GM19043 (cell line): ENCODE measurements around the gene CHRNB1.

Source experiments
- ATAC-seq: cut with Tn5 transposase; IDR thresholded peaks from one replicate; pipeline ENCODE4 v1.9.1; 2021; ENCODE audit warnings: low read depth; ENCODE audit not compliant: unreplicated experiment

CHRNB1 gene, protein sequence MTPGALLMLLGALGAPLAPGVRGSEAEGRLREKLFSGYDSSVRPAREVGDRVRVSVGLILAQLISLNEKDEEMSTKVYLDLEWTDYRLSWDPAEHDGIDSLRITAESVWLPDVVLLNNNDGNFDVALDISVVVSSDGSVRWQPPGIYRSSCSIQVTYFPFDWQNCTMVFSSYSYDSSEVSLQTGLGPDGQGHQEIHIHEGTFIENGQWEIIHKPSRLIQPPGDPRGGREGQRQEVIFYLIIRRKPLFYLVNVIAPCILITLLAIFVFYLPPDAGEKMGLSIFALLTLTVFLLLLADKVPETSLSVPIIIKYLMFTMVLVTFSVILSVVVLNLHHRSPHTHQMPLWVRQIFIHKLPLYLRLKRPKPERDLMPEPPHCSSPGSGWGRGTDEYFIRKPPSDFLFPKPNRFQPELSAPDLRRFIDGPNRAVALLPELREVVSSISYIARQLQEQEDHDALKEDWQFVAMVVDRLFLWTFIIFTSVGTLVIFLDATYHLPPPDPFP

DNA sequence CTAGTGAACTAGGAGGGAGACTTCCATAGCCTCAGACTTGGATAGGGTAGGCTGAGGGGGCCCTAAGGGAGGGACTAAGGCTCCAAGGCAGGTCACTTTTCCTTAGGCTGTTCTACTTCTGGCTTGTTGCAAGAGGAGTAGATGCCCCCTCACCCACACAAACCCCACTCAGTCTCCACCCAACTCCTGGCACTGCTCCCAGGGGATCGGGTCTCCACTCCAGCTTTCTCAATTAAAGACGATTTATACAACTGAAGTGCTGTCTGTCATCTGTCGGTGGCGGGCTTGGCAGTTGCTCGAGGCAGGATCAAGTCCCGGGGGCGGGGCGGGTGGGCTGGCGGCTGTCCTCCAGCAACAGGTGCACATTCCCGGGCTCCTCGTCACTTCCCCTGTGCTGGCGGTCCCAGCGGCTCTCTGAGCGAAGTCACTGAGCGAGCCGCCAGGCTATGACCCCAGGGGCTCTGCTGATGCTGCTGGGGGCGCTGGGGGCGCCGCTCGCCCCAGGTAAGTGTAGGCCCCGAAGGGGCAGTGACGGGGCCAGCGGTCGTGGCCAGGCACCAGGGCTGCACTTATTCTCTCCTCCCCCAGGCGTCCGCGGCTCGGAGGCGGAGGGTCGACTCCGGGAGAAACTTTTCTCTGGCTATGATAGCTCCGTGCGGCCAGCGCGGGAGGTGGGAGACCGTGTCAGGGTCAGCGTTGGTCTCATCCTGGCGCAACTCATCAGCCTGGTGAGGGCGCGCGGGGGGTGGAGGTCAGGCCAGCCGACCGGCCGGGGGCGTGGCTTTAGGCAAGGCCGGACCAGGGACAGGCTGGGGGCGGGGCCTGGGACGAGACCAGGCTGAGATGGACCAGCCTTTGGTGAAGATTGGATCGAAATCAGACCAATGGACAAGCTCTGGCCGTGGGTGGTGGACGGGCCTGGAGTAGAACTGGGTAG lies at the start of gene CHRNB1:
TSS of gene CHRNB1 (plus strand) at position 380 of the 937 bp plus-strand sequence. CDS start at position 447, 67 bp downstream.
- ATAC-seq = no peak

DNA sequence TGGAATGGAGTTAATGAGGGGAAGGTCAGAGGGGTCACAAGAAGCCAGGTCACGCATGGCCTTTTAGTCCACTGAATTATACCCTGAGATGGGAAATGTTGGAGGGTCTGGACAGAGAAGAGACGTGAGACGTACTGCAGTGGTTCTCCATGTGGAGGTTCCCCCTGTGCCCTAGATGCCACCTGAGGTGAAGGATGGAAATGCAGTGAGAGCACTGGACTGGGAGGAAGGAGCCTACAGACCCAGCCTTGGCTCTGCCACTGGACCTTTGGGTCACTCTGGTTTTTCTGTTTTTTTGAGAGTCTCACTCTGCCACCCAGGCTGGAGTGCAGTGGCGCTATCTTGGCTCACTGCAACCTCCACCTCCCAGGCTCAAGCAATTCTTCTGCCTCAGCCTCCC lies 48.7 kb upstream of the CHRNB1 start:
- ATAC-seq = no peak

DNA sequence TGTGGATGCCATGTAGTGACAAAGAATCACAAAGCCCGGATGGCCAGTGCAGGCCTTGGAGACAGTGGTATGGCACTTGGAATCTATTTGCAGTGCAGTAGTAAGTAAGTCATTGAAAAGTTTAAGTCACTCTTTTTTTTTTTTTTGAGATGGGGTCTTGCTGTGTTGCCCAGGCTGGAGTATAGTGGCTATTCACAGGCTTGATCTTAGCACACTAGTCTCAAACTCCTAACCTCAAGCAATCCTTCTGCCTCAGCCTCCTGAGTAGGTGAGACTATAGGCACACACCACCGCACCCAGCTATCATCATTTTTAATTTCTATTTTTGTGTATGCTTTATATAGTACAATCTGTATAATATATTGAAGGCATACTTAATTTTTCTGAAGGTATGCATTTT lies 46.2 kb upstream of the CHRNB1 start:
- no peak for ATAC-seq

DNA sequence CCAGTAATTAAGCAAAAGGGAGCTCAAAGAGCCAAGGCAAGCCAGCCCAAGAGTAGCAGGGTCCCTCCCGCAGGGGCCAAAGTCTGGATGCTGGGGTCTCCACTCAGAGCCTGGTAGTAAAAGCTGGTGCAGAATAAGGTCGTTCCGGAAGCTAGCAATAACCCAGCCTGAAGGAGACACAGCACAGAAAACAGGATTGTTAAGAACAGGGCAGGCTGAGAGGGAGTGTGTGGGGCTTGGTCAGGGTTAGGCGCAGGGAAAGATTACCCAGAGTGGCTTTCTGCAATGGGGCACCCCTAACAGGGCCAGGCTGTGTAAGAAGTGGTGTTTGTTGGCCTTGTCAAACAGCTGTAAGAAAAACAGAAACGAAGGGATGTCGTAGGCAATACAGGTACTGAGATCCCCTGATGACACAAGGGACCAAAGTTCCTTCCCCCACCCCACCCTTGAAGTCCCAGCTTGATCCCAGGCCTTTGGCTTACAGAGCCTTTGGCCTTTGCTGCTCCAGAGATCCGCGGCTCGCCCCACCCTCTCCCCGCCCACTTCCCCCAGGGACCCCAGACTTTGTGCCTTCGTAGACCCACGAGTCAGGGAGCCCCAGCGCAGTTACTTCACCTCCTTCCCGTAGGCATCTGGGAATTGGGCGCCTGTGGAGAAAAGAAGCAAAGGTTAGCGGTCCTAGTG lies 41.7 kb upstream of the CHRNB1 start:
- ATAC-seq = no peak

DNA sequence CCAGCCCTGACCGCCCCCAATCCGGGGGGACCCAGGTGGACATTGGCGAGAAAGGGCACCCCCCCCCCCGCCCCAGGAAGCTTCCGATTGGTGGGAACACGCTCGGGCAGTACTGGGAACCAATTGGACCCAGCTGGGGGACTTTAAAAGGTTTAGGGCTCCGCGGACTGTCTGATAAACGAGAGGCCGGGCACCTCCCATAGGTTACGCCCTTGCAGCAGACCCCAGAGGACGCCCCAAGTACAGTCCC lies 41.2 kb upstream of the CHRNB1 start:
- no peak for ATAC-seq

DNA sequence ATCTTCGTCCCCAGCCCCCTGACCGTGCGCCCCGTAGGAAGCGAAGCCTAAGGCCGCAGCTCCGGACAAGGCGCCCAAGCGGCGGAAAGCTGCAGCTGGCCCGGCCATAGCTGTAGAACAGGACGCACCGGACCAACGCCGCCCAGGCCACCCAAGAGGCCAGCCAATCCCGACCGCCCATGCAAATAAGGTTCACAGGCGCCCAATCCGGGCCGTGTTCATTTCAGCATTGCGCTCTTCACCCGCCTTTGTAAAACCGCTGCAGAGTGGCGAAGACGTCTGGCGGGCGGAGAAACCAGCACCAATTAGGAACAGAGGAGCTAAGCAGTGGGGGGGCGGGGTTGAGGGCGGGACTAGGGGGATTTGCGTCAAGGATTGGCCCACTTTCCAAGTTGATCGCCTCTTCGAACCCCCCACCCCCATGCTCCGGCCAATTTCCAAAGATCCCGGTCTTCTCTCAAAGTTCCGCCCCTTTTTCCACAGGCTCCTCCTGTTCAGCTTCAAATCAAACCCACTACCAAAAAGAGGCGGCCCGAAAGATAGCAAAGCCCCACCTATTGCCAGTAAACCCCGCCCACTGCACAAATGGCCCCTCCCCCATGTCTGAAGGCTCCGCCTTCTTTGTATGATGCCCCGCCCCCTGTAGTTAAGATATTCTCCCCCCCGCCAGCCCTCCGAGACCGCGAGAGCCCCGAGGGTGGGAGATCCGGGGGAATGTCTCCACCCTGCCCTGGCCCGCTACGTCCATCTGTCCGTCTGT lies 40.7 kb upstream of the CHRNB1 start, which contains the start of gene TMEM256:
TSS of gene TMEM256 (minus strand) at position 121 of the 760 bp plus-strand sequence. CDS start at position 108, 13 bp downstream.
- peak; percentile 94 for ATAC-seq

DNA sequence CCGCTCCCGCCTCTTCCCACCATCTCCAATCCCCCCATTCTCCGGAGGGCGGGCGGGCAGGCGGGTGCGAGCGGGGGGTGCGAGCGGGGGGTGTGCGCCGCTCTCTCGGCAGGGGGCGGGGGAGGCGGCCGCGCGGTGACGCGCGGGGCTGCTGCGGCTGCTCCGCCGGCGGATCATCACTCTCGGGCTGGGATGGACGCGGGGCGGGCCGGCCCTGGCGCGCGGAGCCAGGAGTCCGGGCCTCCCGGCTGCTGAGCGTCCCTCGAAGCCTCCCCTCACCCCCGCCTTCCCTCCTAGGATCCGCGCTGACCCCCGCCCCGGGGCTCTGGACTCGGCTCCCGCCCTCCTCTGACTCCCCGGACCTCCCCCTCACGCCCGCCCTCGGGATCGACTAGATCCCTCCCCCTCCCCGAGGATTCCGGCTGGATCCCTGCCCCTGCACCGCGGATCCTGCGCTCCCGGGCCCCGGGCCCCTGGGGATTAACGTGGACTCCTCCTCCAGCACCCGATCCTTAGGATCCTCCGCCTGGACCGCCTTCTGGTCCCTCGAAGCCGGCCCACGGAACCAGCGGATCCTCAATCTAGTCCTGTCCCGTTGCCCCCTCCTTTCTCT lies 40.0 kb upstream of the CHRNB1 start:
- ATAC-seq = no peak

DNA sequence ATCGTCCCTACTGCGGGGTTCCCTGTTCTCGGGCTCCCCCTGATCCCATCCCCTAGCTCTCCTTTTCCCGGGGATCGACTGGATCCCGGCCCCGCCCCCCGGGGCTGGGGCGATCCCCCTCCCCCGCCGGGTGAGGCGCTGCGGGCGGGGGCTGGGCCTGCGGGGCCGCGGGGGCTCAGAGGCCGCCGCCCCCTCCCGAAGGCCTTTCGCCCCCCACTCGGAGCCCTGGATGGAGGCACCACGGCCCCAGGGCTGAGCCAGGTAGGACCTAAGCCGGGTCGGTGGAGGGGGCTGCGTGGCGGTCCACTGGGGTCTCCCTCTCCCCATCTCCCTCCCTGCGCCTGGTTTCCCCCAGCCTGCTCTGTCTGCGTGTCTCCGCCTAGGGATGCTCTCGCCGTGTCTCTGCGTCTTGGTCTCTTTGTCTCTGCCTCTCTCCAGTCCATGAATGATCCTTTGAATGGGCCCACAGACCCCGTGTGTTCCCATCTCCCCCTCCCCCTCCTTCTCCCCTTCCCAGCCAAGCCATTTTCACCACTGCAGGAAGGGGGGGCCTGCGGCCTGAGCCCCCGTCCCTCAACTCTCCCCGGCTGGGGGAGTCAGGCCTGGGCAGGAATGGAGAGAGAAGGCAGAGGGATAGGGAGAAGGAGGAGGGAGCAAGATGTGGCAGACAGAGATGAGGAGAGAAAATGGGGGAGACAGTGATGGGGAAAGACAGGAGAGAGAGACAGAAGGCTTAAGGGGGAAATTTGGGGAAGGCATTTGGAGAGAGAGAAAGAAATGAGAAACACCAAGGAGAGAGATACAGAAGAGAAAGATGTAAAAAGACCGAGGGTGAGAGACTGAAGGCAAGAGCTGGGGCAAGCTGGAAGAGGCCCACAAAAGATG lies 39.3 kb upstream of the CHRNB1 start:
- ATAC-seq = no peak

DNA sequence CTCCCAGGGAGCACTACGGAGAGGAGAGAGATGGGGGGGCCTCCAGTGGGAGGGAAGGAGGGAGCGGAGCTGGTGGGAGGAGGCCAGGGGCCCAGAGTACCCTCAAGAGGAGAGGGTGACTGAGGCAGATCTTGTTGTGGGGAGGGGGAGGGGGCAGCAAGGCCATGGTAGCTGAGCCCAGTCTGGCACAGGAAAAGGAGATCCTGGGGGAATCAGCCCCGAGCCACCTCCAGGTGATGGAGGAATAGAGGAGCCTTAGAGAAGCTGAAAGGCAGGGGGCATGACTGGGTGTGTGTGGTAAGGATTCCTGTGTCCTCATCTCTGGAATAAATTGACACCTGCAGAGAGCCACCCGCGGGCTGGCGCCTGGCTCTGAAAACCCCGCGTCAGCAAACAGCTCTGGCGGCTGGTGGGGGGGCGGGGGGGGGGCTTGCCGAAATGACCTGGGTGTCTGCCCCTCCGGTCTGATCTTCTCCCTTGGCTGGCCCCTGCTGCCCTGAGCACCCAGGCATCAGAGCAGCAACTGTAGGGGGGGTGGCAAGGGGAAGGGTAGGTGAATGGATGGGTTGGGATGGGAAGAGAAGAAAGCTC lies 38.5 kb upstream of the CHRNB1 start:
- no peak for ATAC-seq

DNA sequence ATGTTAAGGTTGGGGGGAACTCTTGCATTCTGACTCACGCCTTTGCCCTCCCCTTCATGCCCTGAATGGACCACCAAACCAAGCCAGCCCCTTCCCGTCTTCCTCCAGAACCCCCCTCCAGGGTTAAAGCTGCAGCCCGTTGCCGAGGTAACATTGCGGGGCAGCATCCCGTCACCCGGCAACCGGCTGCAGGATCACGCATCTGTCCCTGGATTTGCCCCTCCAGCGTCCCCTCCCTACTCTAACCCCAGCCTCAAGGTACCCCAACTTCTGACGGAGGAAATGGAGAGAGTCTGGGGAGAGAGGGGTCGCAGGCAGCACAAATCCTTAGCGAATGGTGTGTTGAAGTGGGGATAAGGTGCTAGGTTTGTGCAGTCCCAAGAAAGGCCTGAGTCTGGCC lies 37.8 kb upstream of the CHRNB1 start:
- no peak for ATAC-seq

DNA sequence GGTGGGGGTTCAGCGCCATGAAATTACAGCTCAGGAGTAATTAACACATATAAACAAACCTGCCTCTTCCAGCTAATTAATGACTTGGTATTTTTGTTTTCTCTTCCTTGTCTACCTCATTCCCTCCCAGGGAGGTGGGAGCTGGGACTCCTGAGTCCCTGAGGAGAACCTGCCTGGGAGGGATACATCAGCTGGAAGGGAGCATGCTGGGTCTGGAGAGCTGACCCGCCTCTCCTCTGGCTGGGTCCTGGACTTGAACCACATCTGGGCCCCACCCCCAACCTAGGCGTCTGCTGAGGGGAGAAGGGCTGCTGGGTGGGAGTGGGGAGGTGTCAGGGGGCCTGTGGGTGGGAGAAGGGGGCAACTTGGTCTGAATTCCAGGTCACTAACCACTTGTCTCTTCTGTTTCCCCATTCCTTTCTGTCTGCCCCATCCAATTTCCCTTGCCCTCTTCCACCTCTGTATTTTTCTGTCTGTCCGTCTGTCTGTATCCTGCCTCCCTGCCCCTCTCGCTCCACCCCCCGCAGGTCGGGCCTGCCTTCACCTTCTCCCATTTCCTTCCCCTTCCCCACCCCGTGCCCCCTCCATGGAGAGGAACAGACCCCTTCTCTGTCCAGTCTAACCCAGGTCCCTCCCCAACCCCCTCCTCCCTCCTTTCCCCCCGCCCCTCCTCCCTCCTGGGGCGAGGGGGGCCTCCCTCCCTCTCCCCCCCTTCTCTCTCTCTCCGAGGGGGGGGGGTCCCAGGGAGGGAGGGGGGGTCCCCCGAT lies 37.2 kb upstream of the CHRNB1 start, which contains the start of gene NLGN2:
TSS of gene NLGN2 (plus strand) at position 361 of the 767 bp plus-strand sequence. CDS start 411 bp downstream, outside the sequence.
- no peak for ATAC-seq

DNA sequence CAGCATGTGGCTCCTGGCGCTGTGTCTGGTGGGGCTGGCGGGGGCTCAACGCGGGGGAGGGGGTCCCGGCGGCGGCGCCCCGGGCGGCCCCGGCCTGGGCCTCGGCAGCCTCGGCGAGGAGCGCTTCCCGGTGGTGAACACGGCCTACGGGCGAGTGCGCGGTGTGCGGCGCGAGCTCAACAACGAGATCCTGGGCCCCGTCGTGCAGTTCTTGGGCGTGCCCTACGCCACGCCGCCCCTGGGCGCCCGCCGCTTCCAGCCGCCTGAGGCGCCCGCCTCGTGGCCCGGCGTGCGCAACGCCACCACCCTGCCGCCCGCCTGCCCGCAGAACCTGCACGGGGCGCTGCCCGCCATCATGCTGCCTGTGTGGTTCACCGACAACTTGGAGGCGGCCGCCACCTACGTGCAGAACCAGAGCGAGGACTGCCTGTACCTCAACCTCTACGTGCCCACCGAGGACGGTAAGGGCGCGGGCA lies 36.6 kb upstream of the CHRNB1 start:
- no peak for ATAC-seq

DNA sequence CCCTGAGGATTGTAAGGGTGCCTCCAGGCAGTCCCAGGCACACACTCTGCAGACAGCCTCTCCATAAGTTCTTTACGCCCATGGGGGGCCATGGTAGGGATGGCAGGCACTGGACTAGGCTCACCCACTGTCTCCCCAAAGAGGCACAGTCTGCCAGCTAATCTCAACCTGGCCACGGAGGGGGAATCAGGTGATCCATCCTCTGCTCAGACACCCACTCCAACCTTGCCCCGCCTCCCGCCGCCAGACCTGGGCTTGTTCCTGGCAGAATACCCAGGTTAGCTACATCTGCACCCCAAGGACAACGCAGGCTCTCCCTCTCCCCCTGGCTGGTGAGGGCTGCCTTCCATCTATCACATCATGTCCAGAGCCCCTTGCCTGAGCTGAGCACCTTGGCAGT lies 36.0 kb upstream of the CHRNB1 start:
- ATAC-seq = no peak

DNA sequence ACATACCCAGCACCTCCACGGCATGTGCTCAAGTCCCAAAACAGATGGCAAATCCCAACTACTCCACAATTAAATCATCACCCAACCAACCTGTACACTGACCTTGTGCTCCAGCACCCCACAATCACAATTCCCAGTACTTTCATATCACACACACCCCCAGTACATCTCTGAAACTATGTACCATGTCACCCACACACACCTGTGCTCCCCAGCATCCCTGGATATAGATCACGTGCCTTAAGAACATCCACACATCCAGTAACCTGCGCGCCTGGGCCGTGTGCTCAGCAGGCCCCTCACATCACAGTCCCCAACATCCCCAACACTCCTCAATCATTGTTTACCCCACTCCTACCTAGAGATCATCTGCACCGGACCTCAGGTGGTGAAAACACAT lies 35.1 kb upstream of the CHRNB1 start:
- ATAC-seq = no peak

DNA sequence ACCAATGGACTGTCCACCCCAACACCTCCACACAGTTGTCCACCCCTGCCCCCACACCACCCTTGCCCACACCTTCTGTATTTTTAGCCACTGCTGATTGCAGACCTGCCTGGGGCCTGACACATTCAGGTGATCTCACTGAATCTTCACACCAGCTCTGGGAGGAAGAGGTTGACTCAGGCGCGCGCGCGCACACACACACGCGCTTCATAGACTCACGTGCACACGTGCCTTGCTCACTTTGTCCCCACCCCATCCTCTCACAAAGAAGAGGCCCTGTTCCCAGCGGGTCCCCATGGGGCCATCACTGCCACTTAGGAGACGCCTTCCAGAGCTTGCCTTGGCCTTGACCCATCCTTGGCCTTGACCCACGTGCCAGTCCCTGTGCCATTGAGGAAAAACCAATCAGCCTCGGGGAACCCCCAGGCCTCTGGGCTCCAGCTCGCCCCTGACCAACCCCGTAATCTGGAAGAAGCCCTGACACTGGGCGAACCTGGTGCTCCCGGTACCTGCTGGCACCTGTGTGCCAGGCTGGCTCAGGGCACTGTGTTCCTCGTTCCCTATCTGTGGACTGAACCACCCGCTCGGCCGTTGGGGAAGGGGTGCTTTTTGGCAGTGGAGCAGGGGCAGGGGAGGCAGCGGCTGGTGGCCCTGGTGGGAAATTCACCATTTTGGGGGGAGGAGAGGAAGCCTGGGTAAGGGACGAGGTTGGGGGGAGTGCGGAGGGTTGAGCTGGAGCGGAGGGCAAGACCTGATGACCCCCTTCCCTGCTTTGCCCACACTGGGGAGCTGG lies 34.0 kb upstream of the CHRNB1 start:
- no peak for ATAC-seq

DNA sequence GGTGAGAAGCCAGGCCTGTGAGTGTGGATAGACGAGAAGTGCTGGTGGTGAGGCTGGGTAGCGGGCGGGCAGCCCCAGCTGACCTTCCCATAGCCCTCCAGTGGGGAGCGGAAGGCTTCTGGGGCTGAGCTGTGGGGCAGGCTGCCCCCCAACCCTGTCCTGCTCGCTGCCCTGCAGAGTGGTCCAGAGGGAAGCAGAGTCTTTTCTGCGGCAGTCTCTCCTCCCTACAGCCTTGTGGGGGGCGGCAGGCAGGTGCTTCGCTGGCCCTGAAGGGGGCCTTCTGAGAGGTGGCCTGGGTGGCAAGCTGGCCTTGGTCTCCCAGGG lies 33.5 kb upstream of the CHRNB1 start:
- no peak for ATAC-seq
